Fibroblast of villous mesenchyme (primary cell): ENCODE data around the gene C11orf97. TPM values are rescaled to one million over a fixed set of nuclear protein-coding genes. Genes with fewer than 3 reads are reported as not detected.

Source experiments
- DNase-seq: peaks from one replicate; pipeline ENCODE4 v3.0.0-alpha.2; 2010; ENCODE audit warnings: low read depth
- H3K4me3 ChIP-seq: 2 replicates; pipeline ENCODE4 v1.5.1; 2011; ENCODE audit warnings: low read depth, mild to moderate bottlenecking, low read length
- total RNA-seq: library from RNA; depleted of rRNA; stranded (reverse); fragments of >200 nt; gene quantifications from 2 replicates; pipeline ENCODE4 v1.2.3, GENCODE V29; 2012
- TF ChIP-seq, protein P1 (sequence below): IDR thresholded peaks from 2 replicates; pipeline ENCODE4 v1.5.1; 2012; ENCODE audit warnings: low read depth, mild to moderate bottlenecking, low read length; ENCODE audit not compliant: insufficient read depth

Gene C11orf97
- total RNA-seq, 1 donor = not detected

DNA sequence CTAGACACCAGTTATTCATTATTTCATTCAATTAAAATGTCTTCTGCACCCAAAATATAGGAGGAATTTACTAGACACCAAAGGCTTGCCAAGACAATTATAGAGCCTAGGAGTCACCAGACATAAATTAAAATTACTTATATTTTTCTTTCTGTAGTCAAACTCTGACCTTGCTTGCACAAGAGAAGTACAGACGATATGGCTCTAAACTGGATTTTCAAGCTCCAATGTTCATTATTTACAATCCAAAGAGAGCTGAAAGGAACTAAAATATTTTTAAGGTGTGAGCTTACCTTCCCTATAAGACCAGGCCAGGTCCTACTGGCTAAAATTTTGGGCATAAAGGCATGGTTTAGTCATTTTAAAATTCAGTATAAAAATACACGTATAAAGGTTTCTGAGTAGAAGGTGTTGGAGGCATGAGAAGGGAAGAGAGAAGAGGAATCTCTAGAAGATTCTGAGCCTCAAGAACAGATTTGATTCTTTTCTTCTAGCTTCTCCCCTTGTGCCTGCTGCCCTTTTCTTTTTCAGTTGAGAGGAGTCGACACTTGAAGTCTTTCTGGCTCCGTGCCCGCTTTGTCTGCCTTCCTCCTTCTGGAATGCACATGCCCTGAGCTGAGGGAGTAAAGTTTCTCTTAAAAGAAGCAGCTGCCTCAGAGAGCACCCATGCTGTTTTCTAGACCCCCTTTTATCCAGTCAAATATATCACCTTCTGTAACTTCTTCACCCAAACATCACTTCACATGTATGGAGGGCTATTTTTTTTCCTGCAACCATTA lies 13.5 kb downstream of the C11orf97 start:
- TF ChIP-seq, protein P1, sequence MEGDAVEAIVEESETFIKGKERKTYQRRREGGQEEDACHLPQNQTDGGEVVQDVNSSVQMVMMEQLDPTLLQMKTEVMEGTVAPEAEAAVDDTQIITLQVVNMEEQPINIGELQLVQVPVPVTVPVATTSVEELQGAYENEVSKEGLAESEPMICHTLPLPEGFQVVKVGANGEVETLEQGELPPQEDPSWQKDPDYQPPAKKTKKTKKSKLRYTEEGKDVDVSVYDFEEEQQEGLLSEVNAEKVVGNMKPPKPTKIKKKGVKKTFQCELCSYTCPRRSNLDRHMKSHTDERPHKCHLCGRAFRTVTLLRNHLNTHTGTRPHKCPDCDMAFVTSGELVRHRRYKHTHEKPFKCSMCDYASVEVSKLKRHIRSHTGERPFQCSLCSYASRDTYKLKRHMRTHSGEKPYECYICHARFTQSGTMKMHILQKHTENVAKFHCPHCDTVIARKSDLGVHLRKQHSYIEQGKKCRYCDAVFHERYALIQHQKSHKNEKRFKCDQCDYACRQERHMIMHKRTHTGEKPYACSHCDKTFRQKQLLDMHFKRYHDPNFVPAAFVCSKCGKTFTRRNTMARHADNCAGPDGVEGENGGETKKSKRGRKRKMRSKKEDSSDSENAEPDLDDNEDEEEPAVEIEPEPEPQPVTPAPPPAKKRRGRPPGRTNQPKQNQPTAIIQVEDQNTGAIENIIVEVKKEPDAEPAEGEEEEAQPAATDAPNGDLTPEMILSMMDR = no peak
- H3K4me3 ChIP-seq = no peak overlapping the region
- peak; percentile 50 for DNase-seq

GRCh38 chr11:94526645-94527438 lies 14.6 kb downstream of the C11orf97 start:
- TF ChIP-seq, protein P1 = no peak
- DNase-seq = no peak
- no peak overlapping the region for H3K4me3 ChIP-seq

- TF ChIP-seq, protein P1 = no peak
- no peak overlapping the region for H3K4me3 ChIP-seq
- DNase-seq = no peak
Measured at GRCh38 chr11:94528551-94528950, 16.3 kb downstream of the C11orf97 start.

DNA sequence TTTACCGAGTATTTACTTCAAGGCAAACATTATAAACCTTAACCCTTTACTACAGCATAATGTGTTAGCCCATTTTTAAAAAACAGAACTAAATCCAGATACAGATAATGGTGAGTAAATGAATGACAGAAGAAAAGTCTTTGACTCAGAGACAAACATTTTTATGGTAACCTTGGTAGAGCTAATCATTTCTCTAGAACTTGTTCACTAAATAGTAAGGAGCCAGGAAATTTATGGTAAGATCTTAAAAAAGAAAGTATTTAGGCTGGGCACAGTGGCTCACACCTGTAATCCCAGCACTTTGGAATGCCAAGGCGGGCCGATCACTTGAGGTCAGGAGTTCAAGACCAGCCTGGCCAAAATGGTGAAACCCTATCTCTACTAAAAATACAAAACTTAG lies 19.9 kb downstream of the C11orf97 start:
- TF ChIP-seq, protein P1 = no peak
- no peak overlapping the region for H3K4me3 ChIP-seq
- no peak for DNase-seq

- no peak overlapping the region for H3K4me3 ChIP-seq
- TF ChIP-seq, protein P1 = no peak
- no peak for DNase-seq
Measured at GRCh38 chr11:94533206-94533605, 20.9 kb downstream of the C11orf97 start.

DNA sequence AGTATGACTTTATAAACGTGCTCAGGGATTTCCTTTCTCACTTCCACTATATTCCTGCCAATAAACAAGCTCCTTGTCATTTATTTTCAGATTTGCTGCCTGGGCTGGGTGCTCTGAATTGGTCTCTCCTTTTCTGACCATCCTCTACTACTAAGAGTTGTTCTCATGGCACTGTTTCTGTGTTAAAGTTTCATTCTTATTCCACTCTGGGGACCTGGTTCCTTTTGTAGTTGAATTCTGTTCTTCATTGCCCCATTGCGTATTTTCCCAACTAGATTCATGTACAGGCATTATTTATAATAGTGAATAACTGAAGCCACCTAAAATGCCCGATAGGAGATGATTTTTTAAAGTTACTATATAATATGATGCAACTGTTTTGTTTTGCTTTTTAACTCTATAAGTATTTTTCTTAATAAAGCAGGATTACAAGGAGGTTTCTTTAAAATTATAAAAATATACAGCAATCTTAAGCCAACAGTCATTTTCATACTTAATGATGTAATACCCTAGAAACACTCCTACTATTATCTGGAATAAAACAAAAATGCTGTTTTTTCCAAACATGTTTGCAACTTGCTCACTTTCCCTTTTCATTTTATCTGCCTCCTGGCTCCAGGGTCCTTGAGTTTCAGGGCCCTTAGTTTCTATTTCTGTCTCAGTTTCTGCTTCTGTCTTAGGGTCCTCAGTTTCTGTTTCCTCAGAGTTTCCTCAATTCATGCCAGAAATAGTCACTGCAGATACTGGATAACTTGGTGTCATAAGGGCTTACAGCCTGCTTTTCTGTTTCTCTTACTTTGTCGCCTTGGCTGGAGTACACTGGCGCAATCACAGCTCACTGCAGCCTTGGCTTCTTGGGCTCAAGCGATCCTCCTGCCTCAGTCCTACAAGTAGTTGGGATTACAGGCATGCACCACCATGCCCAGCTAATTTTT lies 21.7 kb downstream of the C11orf97 start:
- no peak for DNase-seq
- TF ChIP-seq, protein P1 = no peak
- H3K4me3 ChIP-seq = no peak overlapping the region
